Pons (tissue), 1 donor: Measurements from ENCODE around the gene ARGLU1.
A peak's percentile ranks its signal among the peaks of the same experiment; 100 is the strongest.

Experiments
- DNase-seq: peaks from one replicate; pipeline ENCODE4 v3.0.0-alpha.2; 2016; ENCODE audit warnings: low spot score

ARGLU1 gene

DNA sequence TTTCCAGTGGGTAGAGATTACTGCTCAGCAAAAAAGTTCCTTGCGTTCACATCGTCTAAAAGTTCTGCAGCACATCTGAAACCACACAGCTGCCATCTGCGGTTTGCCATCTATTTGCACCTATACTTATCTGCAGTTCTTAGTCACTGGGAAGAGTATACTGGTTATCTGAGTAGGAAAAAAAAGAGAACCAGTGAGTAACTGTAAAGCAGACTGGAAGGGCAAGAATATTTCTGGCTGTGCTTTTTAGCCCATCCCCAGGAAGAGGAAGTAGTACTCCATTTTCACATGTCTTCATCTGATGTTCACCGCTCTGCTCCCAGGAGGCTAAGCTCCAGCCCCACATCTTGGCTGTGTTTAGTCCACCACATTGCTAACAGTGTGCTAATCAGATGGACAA is 68.0 kb downstream of the ARGLU1 start:
- no peak for DNase-seq

DNA sequence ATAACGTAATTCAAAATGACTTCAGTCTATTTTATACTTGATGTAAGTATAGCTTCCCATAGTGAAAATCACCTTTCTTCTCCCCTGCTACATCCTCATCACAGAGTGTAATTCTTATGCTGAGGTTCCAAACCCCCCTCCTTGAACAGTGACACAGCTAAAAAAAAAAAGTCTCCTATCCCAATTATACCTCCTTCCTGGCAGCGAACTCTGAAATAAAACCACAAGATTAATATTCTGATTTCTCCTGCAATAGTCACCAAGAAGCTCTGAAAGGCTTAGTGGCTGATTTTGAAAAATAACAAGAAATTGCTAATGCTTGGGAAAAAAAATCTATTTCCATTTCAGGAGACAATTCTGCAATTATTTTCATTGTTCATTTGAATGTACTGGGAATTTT is 68.8 kb downstream of the ARGLU1 start:
- no peak for DNase-seq

DNA sequence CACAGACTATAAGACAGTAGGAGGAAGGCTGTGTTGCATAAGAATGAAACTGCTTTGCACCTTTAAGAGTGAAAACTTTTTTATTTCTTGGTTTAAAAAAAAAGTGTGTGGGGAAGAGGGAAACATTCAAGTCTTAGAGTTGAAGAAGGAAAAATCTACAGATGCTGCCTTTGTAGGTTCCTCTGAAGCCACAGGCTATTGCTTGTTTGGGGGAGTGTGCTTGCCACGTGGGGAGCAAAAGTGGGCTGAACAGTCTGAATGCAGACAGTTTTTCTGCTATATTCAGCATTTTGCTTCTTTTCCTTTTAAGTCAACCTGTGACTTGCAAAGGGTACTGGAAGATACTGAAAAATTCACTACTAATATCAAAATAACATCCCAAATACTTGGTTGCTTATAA is 69.4 kb downstream of the ARGLU1 start:
- DNase-seq, result peak; percentile 86

DNA sequence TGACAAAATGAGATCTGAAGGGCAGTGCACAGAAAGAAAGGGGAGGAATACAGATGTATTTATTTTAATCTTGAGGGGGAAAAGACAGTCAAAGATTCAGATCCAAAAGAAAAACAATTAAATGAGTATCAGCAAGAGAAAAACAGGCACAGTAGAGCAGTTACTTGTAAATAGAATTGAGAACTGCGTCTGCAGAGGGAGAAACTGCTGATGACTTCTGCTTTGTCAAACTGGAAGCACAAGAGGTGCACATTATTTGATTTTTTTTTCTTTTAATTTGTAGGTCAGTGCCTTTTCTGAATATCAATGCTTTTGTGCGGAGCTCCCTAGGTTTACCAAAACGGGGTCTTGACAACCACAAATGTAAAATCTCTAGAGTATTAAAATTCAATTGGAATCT is 69.8 kb downstream of the ARGLU1 start:
- no peak for DNase-seq

DNA sequence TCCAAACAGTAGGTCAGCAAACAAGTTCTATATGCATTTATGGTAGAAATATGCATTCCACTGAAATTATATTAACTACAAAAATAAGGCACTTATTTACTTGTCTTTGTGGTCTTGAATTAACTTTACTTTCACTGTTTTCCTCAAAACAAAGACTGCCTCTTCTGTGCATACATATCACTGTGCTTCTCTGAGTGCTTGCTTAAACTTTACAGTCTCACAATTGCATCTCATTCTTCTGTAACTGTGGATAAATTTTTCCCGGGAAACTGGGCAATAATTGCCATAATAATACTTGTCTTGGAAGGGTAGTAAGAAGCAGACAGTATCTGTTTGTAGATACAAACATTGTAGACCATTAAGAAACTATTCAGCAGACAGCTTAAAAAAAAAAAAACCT is 70.9 kb downstream of the ARGLU1 start:
- DNase-seq, result no peak

DNA sequence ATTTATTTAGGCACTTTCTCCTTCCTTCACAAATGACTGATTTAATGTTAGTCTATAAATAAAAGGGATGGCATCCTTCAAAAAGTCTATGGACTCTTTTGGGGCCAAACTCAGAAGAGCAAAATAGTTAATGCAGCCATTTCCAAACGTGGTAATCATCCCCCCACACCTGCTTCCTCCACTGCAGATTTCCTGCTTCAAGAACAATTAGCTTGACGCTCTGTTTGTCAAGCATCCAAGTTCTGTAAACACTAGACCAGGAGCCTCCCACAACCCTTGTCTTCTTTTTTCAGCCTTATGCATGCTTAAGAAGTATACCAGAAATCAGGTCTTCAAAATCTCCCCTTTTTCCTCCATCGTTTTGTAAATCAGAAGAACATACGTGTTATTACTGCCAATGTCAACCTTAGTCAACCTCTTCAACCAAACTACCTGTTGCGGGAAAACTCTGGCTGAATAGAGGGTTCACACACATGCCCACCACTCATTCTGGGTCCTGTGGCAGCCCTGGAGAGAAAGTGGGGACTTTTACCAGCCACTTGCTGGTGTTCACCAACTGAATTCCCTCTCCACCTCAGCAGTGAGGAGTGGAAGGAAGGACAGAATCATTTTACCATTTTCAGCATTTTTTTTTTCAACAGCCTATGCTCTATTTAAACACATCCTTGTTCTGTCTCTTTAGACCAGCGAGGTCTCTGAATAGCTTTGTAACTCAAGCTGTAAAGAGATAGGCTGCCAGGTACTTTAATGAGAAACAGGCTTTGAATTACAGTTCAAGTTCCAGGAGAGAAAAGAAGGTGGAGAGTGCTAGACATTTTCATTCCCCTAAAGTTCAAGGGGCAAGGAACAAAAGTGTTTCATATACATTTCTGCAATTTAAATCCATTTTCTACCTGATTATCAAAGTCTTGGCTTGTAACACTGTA is 71.6 kb downstream of the ARGLU1 start:
- no peak for DNase-seq

DNA sequence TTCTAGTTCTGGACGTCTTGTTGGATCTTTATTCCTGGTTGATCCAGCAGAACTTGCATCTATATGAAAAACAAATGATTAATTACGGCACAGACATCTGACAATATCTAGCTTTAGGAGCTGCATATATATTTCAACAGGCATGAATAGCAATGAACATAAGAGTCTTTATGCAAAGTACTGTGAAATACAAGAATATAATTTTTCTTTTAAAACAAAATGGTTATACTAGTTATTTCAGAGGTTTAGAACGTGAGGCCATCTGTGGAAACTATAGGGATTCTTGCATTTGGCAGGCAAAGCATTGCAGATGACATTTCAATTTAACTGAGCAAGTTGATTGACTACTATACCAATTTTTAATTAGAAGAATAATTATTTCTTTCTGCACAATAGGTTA is 73.0 kb downstream of the ARGLU1 start:
- no peak for DNase-seq

DNA sequence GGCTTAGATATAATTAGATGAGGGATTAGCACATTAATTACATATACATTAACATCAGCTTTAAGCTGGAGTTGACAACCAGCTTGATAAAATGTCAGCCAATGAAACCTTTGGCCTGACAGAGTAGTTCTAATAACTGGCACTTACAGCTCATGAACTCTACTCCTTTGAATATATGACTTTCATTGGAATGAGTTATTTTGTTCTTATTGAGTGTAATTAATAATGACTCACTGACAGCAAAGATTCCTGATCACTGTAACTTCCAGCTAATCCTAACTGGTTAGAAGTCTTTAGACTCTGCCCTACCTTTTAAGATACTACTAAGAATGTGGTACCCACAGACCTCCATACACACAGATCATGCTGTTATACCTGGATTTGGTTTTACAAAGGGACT is 73.4 kb downstream of the ARGLU1 start:
- DNase-seq, result no peak

DNA sequence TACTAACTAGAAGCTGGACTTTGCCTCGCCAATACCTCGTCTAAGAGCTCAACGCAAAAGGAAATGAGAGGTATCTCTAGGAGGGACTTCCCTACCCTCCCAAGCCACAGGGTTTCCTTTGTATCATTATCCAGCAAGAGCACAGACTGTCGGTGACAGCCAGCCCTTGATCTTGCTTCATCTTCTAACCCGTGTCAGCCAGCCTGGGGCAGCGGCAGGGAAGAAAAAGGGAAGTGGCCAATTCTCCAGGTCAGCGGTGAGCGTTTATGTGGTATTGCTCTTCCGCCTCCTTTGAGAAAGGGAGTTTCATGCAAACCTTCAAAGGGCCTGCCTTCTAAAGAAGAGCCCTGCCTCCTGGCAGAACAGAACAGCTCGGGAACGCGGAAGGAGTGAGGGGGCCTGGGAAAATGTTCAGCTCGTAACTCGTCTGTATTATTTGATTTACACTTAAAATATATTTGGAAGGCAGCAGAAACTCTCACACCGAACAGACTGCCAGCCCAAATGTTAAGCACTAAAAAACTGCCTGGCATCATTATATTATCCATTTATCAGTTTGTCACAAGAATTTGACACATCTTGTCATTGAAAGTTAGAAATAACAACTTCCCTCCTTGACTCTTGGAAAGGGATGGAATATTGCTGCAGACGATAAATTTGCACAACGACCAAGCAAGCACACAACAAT is 74.3 kb downstream of the ARGLU1 start:
- DNase-seq, result peak; percentile 77

DNA sequence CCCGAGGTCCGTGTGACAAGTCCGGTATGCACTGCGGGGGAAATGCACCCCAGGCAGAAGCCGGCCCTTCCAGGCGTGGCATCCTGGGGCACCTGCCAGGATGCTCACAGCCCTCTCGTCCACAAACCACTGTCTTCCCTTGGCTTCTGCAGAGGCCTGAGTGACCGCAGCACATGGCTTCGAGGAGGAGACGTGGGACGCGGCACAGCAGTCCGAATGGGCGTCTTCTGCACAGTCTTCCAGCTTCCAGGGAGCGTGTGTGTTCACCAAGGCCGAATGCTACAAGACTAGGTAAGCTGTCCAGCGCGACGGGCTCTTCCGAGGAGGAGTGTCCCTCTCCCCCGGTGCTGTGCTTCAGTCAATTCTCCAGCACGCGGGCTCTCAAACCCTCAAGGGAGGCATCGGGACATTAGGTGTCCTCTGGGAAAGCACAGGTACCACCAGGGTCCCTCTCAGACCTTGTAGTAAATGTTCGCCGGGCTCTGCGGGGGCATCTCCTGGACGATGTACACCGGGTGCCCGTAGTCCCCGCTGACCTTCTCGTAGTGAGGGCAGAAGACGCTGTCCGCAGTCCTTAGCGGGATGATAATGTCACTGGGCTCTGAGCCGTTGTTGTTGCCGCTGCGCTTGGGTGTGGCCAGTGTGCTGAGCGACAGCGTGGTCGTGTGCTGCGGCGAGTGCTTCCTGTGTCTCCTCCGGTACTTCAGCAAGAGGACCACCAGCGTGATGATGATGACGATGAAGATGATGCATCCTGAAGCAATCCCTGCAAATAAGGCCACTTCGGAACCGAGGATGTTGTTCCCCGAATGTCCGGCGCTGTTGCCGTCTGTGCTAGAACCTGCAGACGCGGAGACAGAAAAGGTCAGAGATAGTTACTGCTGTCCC is 75.1 kb downstream of the ARGLU1 start:
- DNase-seq, result no peak

DNA sequence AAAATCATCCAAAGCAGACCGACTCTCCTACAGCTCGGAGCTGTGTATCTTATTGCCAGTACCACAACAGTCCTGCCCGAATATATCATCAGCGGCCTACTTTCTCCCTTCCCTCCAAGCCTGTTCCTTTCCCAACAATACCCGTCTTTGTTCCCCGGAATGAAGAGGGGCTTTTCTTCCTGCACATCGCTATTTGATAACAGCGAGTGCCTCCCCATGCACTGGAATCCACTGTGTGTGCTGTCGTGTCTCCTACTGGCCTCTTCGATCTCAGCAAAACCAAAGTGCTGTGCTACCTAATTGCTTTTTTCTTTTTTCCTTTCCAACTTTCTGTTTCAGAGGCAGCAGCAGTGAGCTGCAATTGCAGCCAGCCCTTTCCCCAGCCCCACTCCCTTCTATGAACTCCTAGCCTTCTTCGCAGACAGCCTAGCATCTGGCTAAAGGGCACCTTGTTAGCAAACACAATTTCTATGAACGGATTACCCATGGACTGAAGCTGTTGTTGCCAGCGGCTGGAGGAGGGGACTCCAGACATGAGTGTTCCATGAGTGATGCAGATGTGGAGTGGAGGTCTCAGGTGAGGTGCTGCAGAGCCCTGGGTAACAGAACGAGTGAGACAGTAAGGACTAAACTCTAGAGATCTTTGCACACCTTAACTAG is 75.9 kb downstream of the ARGLU1 start:
- peak; percentile 98 for DNase-seq
